HG03342 (cell line): ENCODE data around the gene PIEZO1.
"Not testable (repeated sequence)": the region's sequence is repeated elsewhere in the genome, so short reads cannot be mapped to it uniquely, and the experiment has no call there.

Experiments
- ATAC-seq: cut with Tn5 transposase; IDR thresholded peaks from one replicate; pipeline ENCODE4 v1.9.1; 2021; ENCODE audit warnings: mild to moderate bottlenecking, moderate library complexity; ENCODE audit not compliant: unreplicated experiment

PIEZO1 gene, protein sequence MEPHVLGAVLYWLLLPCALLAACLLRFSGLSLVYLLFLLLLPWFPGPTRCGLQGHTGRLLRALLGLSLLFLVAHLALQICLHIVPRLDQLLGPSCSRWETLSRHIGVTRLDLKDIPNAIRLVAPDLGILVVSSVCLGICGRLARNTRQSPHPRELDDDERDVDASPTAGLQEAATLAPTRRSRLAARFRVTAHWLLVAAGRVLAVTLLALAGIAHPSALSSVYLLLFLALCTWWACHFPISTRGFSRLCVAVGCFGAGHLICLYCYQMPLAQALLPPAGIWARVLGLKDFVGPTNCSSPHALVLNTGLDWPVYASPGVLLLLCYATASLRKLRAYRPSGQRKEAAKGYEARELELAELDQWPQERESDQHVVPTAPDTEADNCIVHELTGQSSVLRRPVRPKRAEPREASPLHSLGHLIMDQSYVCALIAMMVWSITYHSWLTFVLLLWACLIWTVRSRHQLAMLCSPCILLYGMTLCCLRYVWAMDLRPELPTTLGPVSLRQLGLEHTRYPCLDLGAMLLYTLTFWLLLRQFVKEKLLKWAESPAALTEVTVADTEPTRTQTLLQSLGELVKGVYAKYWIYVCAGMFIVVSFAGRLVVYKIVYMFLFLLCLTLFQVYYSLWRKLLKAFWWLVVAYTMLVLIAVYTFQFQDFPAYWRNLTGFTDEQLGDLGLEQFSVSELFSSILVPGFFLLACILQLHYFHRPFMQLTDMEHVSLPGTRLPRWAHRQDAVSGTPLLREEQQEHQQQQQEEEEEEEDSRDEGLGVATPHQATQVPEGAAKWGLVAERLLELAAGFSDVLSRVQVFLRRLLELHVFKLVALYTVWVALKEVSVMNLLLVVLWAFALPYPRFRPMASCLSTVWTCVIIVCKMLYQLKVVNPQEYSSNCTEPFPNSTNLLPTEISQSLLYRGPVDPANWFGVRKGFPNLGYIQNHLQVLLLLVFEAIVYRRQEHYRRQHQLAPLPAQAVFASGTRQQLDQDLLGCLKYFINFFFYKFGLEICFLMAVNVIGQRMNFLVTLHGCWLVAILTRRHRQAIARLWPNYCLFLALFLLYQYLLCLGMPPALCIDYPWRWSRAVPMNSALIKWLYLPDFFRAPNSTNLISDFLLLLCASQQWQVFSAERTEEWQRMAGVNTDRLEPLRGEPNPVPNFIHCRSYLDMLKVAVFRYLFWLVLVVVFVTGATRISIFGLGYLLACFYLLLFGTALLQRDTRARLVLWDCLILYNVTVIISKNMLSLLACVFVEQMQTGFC (N-terminal part only)

DNA sequence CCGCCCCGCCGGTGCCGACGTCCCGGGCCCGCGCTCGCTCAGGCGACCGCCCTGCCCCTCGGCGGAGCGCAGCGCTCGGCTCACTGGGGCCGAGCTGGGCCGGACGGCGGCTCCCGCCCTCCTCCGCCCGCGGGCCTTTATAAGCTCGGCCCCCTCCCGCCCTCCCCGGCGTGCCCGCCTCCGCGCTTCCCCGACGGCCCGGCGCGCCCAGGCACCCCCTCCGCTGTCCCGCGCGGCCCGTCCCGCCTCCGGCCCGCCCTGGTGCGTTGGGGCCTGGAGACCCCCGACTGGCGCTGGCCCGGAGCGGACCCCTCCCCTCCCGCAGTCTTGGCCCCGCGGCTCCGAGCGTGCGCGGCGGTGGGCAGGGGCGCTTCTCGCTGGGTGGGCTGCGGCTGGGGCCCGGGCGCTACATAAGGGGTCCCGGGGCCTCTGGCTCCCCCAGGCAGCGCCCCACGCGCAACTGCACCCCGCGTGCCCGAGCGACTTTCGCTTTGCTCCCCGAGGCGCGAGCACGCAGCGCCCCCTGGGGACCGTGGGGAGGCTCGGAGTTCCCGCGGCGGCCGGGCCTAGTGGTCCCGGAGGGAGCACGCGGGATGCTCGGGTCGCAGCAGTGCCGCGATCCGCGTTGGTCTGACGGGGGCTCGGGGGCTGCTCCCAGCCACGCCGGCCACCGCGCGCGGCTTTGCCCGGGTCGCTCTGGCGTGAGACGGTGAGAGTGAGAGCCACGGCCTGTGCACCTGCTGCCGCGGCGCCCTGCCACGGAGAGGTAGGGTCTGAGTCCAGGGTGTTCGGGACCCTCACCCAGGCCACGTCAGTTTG lies at the start of gene PIEZO1:
Gene PIEZO1 (minus strand): TSS at position 115 of the 819 bp plus-strand sequence. CDS start 256 bp downstream, outside the sequence.
- no peak for ATAC-seq

- no peak for ATAC-seq
Measured at GRCh38 chr16:88834670-88835069, 49.6 kb upstream of the PIEZO1 start.

- no peak for ATAC-seq
Measured at GRCh38 chr16:88833086-88833485, 48.1 kb upstream of the PIEZO1 start.

DNA sequence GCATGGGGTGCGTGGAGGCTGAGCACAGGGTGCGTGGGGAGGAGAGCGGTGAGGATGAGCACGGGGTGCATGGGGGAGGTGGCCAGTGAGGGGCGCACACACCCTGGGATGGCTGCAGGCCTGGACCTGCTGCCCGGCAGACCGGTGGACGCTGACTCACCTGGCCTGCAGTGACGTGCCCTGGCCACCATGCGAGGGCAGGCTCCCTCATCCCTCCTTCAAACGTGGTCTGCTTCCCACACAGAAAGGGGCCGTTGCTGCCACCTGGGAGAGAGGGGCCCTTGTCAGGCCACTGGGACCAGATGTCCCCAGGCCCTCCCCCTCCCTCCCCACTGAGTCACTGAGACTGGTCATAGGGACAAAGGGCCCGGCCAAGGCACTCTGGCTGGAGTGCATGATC lies 46.8 kb upstream of the PIEZO1 start:
- ATAC-seq = no peak

GRCh38 chr16:88830783-88831182 lies 45.8 kb upstream of the PIEZO1 start:
- ATAC-seq = no peak

DNA sequence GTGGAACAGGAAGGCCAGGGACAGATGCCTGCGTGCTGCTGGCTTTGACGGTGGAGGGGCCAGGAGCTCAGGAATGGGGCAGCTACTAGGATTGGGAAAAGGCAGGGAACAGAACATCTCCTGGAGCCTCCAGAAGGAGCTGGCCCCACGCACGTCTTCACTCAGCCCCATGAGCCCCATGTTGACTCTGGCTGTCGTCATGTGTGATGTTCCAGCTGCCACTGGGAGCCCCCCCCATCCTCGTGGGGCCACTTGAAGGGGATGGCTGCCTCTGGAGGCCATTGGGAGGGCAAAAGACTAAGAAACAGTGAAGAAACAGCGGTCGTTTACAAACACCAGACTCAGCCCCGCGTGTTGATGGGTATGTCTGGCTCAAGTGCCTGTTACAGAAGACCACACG lies 45.2 kb upstream of the PIEZO1 start:
- ATAC-seq = no peak

- ATAC-seq = no peak
Measured at GRCh38 chr16:88828711-88829110, 43.7 kb upstream of the PIEZO1 start.

GRCh38 chr16:88827727-88828126 lies 42.7 kb upstream of the PIEZO1 start:
- ATAC-seq = no peak

- no peak for ATAC-seq
Measured at GRCh38 chr16:88826070-88826840, 41.2 kb upstream of the PIEZO1 start.

DNA sequence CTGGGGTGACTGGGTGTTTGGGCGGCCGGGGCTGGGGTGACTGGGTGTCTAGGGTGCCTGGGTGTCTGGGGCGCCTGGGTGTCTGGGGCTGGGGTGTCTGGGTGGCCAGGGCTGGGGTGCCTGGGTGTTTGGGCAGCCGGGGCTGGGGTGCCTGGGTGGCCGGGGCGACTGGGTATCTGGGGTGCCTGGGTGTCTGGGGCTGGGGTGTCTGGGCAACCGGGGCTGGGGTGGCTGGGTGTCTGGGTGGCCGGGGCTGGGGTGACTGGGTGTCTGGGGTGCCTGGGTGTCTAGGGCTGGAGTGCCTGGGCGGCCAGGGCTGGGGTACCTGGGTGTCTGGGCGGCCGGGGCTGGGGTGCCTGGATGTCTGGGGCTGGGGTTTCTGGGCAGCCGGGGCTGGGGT lies 40.1 kb upstream of the PIEZO1 start:
- no peak for ATAC-seq

DNA sequence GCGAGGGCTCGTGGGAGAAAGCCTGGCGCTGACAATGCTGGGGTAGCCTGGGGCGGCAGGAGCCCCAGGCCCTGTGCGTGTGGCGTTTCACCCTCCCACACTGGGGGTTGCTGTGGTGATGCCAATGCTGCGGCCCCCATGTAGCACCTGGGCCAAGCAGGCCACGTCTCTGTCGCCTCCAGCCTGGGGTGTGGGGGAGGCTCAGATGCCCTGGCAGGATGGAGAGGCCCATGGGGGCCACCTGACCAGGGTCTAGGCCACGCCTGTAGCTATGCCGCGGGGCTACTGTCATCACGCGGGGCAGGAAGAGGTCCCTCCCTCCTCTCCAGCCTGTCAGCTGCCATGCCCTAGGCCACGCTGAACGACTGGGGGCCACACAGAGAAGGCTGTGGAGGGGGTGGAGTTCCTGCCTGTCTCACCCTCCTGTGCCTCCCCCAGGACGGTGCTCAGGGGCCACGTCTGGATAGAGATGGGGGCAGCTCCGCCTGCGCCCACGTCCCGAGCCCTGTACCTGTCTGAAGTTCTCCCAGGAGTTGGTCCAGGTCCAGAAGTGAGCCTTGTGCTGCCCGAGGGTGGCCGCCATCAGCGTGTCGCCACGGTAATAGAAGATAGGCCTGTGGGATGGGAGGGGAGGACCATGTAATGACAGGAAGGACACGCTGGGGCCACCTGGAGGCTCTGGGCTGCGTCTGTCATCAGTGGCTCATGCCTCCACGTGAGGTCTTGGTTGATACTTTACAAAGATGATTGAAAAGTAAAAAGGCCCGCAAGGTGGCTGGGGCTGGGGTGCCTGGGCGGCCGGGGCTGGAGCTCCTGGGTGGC lies 39.4 kb upstream of the PIEZO1 start:
- no peak for ATAC-seq

DNA sequence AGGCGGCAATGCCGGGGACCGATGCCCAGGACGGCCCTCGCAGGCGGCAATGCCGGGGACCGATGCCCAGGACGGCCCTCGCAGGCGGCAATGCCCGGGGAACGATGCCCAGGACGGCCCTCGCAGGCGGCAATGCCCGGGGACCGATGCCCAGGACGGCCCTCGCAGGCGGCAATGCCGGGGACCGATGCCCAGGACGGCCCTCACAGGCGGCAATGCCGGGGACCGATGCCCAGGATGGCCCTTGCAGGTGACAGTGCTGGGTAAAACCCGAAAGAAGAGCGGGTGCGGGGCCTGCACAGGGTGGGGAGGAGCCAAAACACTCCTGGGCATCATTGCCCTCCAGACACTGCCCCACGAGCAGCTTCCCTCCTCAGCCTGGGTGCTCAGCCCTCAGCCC lies 38.6 kb upstream of the PIEZO1 start:
- ATAC-seq = not testable (repeated sequence)

DNA sequence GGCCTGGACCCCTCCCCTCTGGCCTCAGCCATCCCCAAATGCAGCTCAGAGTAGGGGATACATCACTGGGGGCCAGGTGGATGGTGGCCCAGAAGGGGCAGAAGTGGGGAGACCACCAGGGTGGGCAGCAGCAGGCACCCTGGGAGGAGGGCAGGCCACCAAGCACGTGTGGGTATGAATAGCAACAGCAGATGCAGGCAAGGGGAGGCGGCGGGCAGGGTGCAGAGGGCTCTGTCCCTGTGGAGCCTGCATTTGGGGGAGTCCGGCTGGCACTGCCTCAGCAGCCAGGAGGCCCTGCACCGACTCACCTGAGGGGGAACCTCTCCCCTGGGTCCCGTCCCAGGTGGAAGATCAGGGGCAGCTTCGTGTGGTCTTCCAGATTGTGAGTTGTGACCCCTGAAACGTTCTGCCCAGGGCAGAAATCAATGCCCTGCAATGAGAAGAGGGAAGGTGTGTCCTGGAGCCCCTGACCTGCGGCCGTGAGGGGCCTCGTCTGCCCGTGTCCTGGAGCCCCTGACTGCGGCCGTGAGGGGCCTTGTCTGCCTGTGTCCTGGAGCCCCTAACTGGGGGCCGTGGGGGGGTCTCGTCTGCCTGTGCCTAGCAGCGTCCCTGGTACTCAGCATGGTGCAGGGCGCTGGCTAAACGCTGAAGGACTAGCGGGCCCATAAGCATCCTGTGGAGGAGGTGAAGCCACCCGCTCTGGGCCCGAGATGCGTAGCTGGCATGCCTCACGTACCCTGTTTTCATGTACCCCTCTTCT lies 37.4 kb upstream of the PIEZO1 start:
- ATAC-seq = no peak

- no peak for ATAC-seq
Measured at GRCh38 chr16:88821168-88821850, 36.3 kb upstream of the PIEZO1 start.

DNA sequence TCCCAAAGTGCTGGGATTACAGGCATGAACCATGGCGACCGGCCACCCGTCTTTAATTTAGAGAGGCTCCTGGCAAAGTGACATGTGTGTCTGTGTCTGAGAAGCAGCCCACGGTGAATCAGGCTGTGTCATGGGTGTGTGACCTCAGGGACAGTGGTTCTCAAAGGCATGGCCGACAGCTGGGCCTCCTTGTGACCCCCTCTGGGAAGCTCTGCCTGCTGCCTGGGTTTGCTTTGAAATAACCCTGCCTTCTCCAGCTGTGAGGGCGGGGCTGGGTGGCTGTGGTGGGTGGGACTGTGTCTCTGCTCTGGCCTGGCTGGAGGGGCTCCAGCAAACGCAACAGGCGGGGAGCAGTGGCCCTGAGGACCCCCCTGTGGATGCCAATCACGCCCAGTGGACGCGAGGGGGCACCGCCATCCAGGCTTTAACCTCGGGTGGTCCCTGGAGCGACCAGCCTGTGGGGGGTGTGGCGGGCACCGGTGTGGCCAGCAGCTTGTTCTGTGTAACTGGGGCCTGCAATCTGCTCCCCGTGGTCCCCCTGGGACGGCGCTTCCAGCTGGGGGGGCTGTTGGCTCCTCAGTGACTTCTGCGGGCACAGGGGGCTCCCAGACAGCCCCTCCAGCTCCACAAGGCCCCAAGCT lies 35.5 kb upstream of the PIEZO1 start:
- no peak for ATAC-seq

DNA sequence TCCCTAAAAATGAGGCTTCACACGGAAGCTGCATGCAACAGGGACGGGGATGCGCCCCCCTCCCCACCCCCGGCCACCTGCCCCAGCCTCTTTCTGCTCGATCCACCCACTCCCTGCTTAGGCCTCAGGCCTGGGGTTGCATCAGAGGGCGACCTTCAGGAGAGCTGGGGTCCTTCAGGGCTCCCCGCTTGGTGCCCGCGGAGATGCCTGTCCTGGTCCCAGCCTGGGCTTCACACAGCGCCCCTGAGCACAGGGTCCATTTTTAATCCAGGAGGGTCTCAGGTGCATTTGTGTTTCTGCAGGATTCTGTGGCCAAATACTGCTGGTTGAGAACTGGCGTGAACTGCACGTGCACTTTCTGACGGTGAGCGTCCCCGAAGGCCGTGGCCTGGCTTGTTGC lies 34.1 kb upstream of the PIEZO1 start:
- ATAC-seq = no peak

DNA sequence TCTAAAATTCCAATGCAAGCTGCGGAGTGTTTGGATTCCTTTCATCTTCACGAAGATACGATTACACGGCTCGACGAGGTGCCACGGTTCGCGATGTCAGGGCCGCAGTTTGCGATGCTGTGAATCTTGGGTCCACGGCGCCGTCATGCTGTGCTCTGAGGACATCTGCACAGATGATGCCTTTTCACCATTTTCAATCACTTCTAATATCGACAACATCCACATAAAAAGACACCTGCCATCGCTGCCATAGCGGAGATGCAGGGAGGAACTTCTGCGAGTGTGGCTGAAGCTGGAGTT lies 33.5 kb upstream of the PIEZO1 start:
- no peak for ATAC-seq
